K562 (cell line): ENCODE data around the gene SYT6. TPM values are rescaled to one million over a fixed set of nuclear protein-coding genes. Genes with fewer than 3 reads are reported as not detected.
A peak's percentile ranks its signal among the peaks of the same experiment; 100 is the strongest.

Source experiments
- ATAC-seq: fragments of 200-7000 bp; cut with Tn5 transposase; 3 replicates; pipeline ENCODE4 v1.9.1; 2020; ENCODE audit warnings: moderate library complexity
- BruUV-seq: library from RNA; stranded (reverse); fragments of 400-500 nt; replicated peaks from 2 replicates; lab custom pipeline; 2021; lab: Mats Ljungman, UMichigan
- CTCF ChIA-PET: fragments of 300-600 bp; formaldehyde crosslinking; extraction: SDS; loops from one replicate; lab custom pipeline; 2021; ENCODE audit warnings: low intra/inter-chr PET ratio; lab: Yijun Ruan, JAX
- POLR2A ChIA-PET: fragments of 300-600, 350-650 bp; sonication (Branson Sonifier 250); formaldehyde crosslinking; extraction: SDS; loops from one replicate; lab custom pipeline; 2021; ENCODE audit warnings: antibody characterized with exemption, inconsistent platforms; lab: Yijun Ruan, JAX
- DNase-seq, 4 experiments: peaks; one replicate each; pipeline versions ENCODE4 v3.0.0 to v3.0.0-alpha.2; 2011 to 2018; ENCODE audit warnings: low spot score in 3 of 4, mixed read lengths in 3 of 4; ENCODE audit errors: extremely low read depth in 1 of 4
- FAIRE-seq: peaks from 2 replicates; lab custom pipeline; 2011; peaks lifted over from hg19 to GRCh38; lab: Jason Lieb, UNC
- H2AFZ ChIP-seq: 2 replicates; pipeline ENCODE4 v1.6.0; 2011; ENCODE audit warnings: low read depth, low read length, control low read depth, inconsistent platforms
- H3K27ac ChIP-seq: fragments of 200-600 bp; 3 replicates; pipeline ENCODE4 v1.8.0; 2011; ENCODE audit warnings: low read depth, mild to moderate bottlenecking, control low read depth, inconsistent platforms, low read length, moderate library complexity, mixed read lengths; ENCODE audit errors: extremely low read depth
- H3K27me3 ChIP-seq, 2 experiments: fragments of 300-600 bp in 1 of 2; 2 replicates in 1 of 2; 3 replicates in 1 of 2; pipeline versions ENCODE4 v1.6.0 to v1.8.0; 2011; ENCODE audit warnings: inconsistent platforms in 2 of 2, low read length in 2 of 2, mild to moderate bottlenecking in 1 of 2, mixed read lengths in 1 of 2, moderate library complexity in 1 of 2; ENCODE audit not compliant: control insufficient read depth in 2 of 2, insufficient read depth in 2 of 2
- H3K36me3 ChIP-seq: fragments of 300-600 bp; 3 replicates; pipeline ENCODE4 v1.8.0; 2011; ENCODE audit warnings: mild to moderate bottlenecking, low read length, inconsistent platforms; ENCODE audit not compliant: control insufficient read depth, insufficient read depth
- H3K4me1 ChIP-seq, 2 experiments: fragments of 200-600 bp in 1 of 2; replicated peaks in 1 of 2; 2 replicates in 1 of 2; 3 replicates in 1 of 2; pipeline versions ENCODE4 v1.5.1 to v1.8.0; 2011; ENCODE audit warnings: inconsistent platforms in 2 of 2, low read length in 2 of 2, mild to moderate bottlenecking in 1 of 2, mixed read lengths in 1 of 2, moderate library complexity in 1 of 2; ENCODE audit not compliant: control insufficient read depth in 2 of 2, insufficient read depth in 2 of 2
- H3K4me2 ChIP-seq: 2 replicates; pipeline ENCODE4 v1.6.1; 2011; ENCODE audit warnings: low read length, control low read depth, inconsistent platforms, mixed read lengths; ENCODE audit not compliant: insufficient read depth
- H3K4me3 ChIP-seq: fragments of 200-600 bp; sonication (generic), shearing (Covaris generic); 2 replicates; pipeline ENCODE4 v1.5.1; 2016; ENCODE audit warnings: control low read depth, inconsistent platforms
- H3K79me2 ChIP-seq: fragments of 200-600 bp; 3 replicates; pipeline ENCODE4 v1.8.0; 2011; ENCODE audit warnings: low read length, inconsistent platforms; ENCODE audit not compliant: control insufficient read depth, insufficient read depth
- H3K9ac ChIP-seq, 2 experiments: 2 replicates each; pipeline versions ENCODE4 v1.6.0 to v1.6.1; 2011; ENCODE audit warnings: low read depth in 2 of 2, low read length in 2 of 2, control low read depth in 1 of 2, inconsistent platforms in 1 of 2, mild to moderate bottlenecking in 1 of 2, mixed read lengths in 1 of 2; ENCODE audit not compliant: insufficient read depth in 1 of 2
- H3K9me1 ChIP-seq: one replicate; pipeline ENCODE4 v1.6.0; 2011; ENCODE audit warnings: inconsistent platforms, mild to moderate bottlenecking, low read length, moderate library complexity; ENCODE audit not compliant: control insufficient read depth, insufficient read depth
- H3K9me3 ChIP-seq: replicated peaks from 2 replicates; pipeline ENCODE4 v1.5.1; 2011; ENCODE audit warnings: low read depth, low read length, inconsistent platforms; ENCODE audit not compliant: control insufficient read depth, insufficient read depth
- H4K20me1 ChIP-seq: replicated peaks from 2 replicates; pipeline ENCODE4 v1.6.1; 2011; ENCODE audit warnings: low read length, inconsistent platforms, mixed read lengths; ENCODE audit not compliant: control insufficient read depth, insufficient read depth
- BCL6 ChIP-seq: fragments of 250-450 bp; sonication (Bioruptor Pico); IDR thresholded peaks from 2 replicates; pipeline ENCODE4 v1.4.0; 2020
- ELK1 ChIP-seq: sonication (generic); formaldehyde crosslinking; IDR thresholded peaks from 2 replicates; pipeline ENCODE4 v1.8.1; 2022; ENCODE audit warnings: missing genetic modification reagents
- GATAD2A ChIP-seq: fragments of 450-650 bp; IDR thresholded peaks from 2 replicates; pipeline ENCODE4 v1.6.1; 2017
- NELFE ChIP-seq: IDR thresholded peaks from 2 replicates; pipeline ENCODE4 v1.6.1; 2011; ENCODE audit warnings: mild to moderate bottlenecking; ENCODE audit not compliant: insufficient read depth, insufficient read length
- NFYB ChIP-seq: IDR thresholded peaks from 2 replicates; pipeline ENCODE4 v1.6.1; 2011; ENCODE audit warnings: mild to moderate bottlenecking, moderate library complexity; ENCODE audit not compliant: insufficient read length; ENCODE audit errors: extremely low read depth
- NRF1 ChIP-seq, 2 experiments: fragments of 450-650 bp; IDR thresholded peaks in 1 of 2; conservative IDR thresholded peaks in 1 of 2; 2 replicates each; pipeline ENCODE4 v1.6.1; 2014; ENCODE audit warnings: mild to moderate bottlenecking in 2 of 2
- SNAPC5 ChIP-seq: fragments of 250-450 bp; sonication (Bioruptor Pico); IDR thresholded peaks from 2 replicates; pipeline ENCODE4 v1.8.0; 2021; ENCODE audit warnings: moderate library complexity, mild to moderate bottlenecking, inconsistent platforms
- SREBF2 ChIP-seq: sonication (generic); formaldehyde crosslinking; IDR thresholded peaks from 2 replicates; pipeline ENCODE4 v1.4.0; 2020; ENCODE audit warnings: mild to moderate bottlenecking, missing genetic modification reagents
- SRSF1 ChIP-seq: fragments of 200-400 bp; formaldehyde crosslinking; IDR thresholded peaks from 2 replicates; pipeline ENCODE4 v1.6.1; 2017; ENCODE audit warnings: mild to moderate bottlenecking, low read depth, low read length, moderate library complexity
- TSHZ1 ChIP-seq: fragments of 250-450 bp; sonication (Bioruptor Pico); IDR thresholded peaks from 2 replicates; pipeline ENCODE4 v1.4.0; 2020; ENCODE audit warnings: mild to moderate bottlenecking, moderate library complexity
- ZNF253 ChIP-seq: fragments of 250-450 bp; sonication (Bioruptor Pico); conservative IDR thresholded peaks from 2 replicates; pipeline ENCODE4 v1.6.1; 2021; ENCODE audit warnings: mild to moderate bottlenecking
- WGBS: fragments of 100-300 bp; shearing (Covaris generic); methylation state at CpG from one replicate; pipeline ENCODE4 v1.1.6; 2016; ENCODE audit warnings: low coverage, mixed read lengths; ENCODE audit not compliant: insufficient coverage; ENCODE audit errors: missing lambda C conversion rate; 5-methylcytosine and 5-hydroxymethylcytosine counted together
- in situ Hi-C: fragments of 300-500 bp; cut with MboI; formaldehyde crosslinking; loops from 4 replicates; pipeline ENCODE4 v1.15.0; 2018; ENCODE audit warnings: inconsistent platforms, mixed read lengths
- intact Hi-C: fragments of 100-400 bp; cut with micrococcal nuclease; formaldehyde crosslinking; loops from 2 replicates; pipeline ENCODE4 v1.14.2; 2022
- polyA plus RNA-seq, 8 experiments: library from polyadenylated mRNA; depleted of rRNA in 4 of 8; stranded (reverse) in 5 of 8; unstranded in 3 of 8; fragments of >200 nt; fragmentation: Nextera tagmentation in 2 of 8; fragmentation: Illumina TruSeq in 1 of 8; extraction: Ambion mirVana in 2 of 8; extraction: Trizol in 1 of 8; gene quantifications; 2 replicates each; pipeline versions ENCODE4 v1.2.1 to v1.2.3, GENCODE V29; 2011 to 2014; ENCODE audit warnings: inconsistent platforms in 1 of 8, missing spikeins in 1 of 8
- total RNA-seq, 7 experiments: library from RNA; depleted of rRNA in 6 of 7; stranded (reverse); fragments of >200 nt in 6 of 7; fragmentation: Illumina TruSeq in 2 of 7; extraction: Trizol in 2 of 7; gene quantifications; 2 replicates each; pipeline versions ENCODE4 v1.2.1 to v1.2.3, GENCODE V29; 2011 to 2021; ENCODE audit warnings: low replicate concordance in 1 of 7
- TF ChIP-seq, protein P1 (sequence below): fragments of 450-650 bp; IDR thresholded peaks from 2 replicates; pipeline ENCODE4 v1.6.1; 2016
- TF ChIP-seq, protein P2 (sequence below), 2 experiments: IDR thresholded peaks; 2 replicates each; pipeline ENCODE4 v1.6.1; 2011; ENCODE audit warnings: borderline replicate concordance in 1 of 2, control low read depth in 1 of 2, low read depth in 1 of 2, low read length in 1 of 2, mild to moderate bottlenecking in 1 of 2, mixed read lengths in 1 of 2, moderate library complexity in 1 of 2; ENCODE audit not compliant: insufficient read depth in 1 of 2, insufficient read length in 1 of 2, poor library complexity in 1 of 2, severe bottlenecking in 1 of 2; ENCODE audit errors: extremely low read depth in 1 of 2

SYT6 gene
- total and polyA plus RNA-seq, 9 of the 15 experiments (the other 6 are each of a cell fraction or from before 2014, with no cell fraction given): 0.06 TPM; not detected in 8

GRCh38 chr1:114164840-114165543 is 11.3 kb upstream of the SYT6 start (continued):
- TF ChIP-seq, protein P1, sequence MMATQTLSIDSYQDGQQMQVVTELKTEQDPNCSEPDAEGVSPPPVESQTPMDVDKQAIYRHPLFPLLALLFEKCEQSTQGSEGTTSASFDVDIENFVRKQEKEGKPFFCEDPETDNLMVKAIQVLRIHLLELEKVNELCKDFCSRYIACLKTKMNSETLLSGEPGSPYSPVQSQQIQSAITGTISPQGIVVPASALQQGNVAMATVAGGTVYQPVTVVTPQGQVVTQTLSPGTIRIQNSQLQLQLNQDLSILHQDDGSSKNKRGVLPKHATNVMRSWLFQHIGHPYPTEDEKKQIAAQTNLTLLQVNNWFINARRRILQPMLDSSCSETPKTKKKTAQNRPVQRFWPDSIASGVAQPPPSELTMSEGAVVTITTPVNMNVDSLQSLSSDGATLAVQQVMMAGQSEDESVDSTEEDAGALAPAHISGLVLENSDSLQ: 0 out of 2 replicates have a peak, but pooled peaks have one; percentile 15

DNA sequence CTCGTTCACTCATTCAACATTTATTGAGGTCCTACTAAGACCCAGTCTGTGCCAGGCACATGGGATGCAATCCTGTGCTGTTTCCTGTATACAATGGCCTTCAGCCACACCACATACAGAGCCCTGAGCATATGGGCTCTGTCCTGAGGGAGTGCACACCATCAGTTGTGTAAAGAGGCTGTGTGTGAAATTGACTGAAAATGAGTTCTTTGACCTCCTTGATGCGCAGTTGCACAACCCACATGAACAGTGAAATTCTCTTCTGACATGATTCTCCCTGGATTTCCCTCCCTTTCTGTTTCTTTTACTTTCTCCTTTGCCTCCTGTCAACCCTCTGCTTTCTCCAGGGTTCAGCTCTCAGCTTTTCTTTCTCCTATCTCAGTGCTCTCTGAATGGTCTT is 6.3 kb upstream of the SYT6 start:
- Histone ChIP-seq H3K9ac (no peak overlapping the region), H3K9me1 (no peaks in the 10 kb centered on the region), H3K79me2 (no peaks in the 10 kb centered on the region), H3K36me3 (no peaks in the 10 kb centered on the region), H3K4me1 (peaks cover 0 to 2% of the 10 kb centered on the region in 2 experiments; a peak in 1 of 5 replicates), H3K4me2 (no peak overlapping the region), H3K4me3 (no peak overlapping the region), H3K27me3 (peaks cover 15 to 24% of the 10 kb centered on the region in 2 experiments; a peak in 3 of 5 replicates), H2AFZ (no peak overlapping the region), H4K20me1 (peaks cover 3% of the 10 kb centered on the region; the same call in 1 of the 2 replicates), H3K27ac (no peak overlapping the region), H3K9me3 (no peaks in the 10 kb centered on the region)
- no peak for FAIRE-seq
- ATAC-seq: no peak
- no peak for DNase-seq
- no TSS peak for BruUV-seq
- in situ Hi-C loops: no loop called here
- intact Hi-C loops: no loop called here
- ChIA-PET POLR2A (interaction anchor here (0.5 kb wide), 1 partner anchor 33 kb away, joined by 3 read pairs; no protein-coding TSS in a partner anchor), CTCF (no interaction called here)
- WGBS: 7% methylated on average over 2 of the region's 2 CpGs
- no peak for TF ChIP-seq GATAD2A
- TF ChIP-seq ELK1 (CRISPR knock-in tag): no peak
- no peak for TF ChIP-seq ZNF253 (CRISPR knock-in tag)
- TF ChIP-seq NFYB: no peak
- no peak for TF ChIP-seq TSHZ1
- no peak for TF ChIP-seq BCL6 (CRISPR knock-in tag)
- TF ChIP-seq, protein P2, sequence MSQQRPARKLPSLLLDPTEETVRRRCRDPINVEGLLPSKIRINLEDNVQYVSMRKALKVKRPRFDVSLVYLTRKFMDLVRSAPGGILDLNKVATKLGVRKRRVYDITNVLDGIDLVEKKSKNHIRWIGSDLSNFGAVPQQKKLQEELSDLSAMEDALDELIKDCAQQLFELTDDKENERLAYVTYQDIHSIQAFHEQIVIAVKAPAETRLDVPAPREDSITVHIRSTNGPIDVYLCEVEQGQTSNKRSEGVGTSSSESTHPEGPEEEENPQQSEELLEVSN (IDR thresholded peaks at IDR 0.05; ENCODE audit: borderline replicate concordance in 1 of 2, extremely low read depth in 1 of 2, insufficient read depth in 1 of 2, insufficient read length in 1 of 2, low read depth in 1 of 2, low read length in 1 of 2, poor library complexity in 1 of 2, severe bottlenecking in 1 of 2): no peak
- TF ChIP-seq SREBF2: no peak
- TF ChIP-seq NRF1 (conservative IDR thresholded peaks at IDR 0.05 in 1 of 2, IDR thresholded peaks at IDR 0.05 in 1 of 2): no peak
- no peak for TF ChIP-seq SRSF1
- TF ChIP-seq SNAPC5: no peak
- no peak for TF ChIP-seq NELFE
